NCI-H524 (cell line): ENCODE results near the gene MGAT5B.
A peak's percentile ranks its signal among the peaks of the same experiment; 100 is the strongest.
"Not testable (repeated sequence)": the region's sequence is repeated elsewhere in the genome, so short reads cannot be mapped to it uniquely, and the experiment has no call there.

Experiments used
- DNase-seq, 2 experiments: peaks; one replicate each; lab custom pipeline; 2025; lab: John Stamatoyannopoulos, UW

MGAT5B gene

DNA sequence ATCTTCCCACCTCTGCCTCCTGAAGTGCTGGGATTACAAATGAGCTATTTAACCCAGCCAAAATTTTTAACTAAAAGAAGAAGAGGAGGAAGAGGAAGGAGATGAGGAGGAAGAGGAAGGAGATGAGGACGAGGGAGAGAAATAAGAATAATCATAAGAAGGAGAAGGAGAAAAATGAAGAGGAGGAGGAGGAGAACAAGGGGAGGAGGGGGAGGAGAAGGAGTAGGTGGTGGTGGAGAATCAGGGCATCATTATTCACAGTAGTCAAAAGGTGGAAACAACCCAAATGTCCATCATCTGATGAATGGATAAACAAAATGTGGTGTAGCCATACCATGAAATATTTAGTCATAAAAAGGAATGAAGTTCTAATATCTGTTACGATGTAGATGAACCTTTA, 21.2 kb upstream of the MGAT5B start:
- no peak for DNase-seq

DNA sequence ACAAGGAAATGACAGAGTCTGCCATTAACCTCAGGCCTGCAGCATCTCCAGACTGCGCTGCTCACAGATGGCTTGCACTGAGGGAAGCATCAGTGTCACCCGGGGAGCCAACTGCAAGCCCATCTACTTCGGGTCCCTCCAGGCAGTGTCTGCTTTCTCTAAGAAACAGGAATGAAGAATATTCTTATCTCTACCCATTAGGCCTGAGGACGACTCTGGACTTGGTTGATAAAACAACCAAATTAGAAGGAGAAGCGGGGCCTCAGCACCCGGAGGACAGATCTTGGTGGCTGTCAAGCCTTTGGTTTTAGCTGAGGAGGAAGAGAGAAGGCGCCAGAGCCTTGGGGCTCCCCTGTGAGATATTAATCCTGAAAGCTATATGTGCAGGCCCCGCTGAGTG, 19.5 kb upstream of the MGAT5B start:
- no peak for DNase-seq

DNA sequence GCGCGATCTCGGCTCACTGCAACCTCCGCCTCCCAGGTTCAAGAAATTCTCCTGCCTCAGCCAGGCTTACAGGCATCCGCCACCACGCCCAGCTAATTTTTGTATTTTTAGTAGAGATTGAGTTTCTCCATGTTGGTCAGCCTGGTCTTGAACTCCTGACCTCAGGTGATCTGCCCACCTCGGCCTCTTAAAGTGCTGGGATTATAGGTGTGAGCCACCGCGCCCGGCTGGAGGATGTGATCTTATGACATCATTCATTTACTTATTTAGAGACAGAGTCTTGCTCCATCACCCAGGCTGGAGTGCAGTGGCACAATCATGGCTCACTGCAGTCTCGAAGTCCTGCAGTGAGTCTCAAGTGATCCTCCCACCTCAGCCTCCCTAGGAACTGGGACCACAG, 19.0 kb upstream of the MGAT5B start:
- not testable (repeated sequence) for DNase-seq

DNA sequence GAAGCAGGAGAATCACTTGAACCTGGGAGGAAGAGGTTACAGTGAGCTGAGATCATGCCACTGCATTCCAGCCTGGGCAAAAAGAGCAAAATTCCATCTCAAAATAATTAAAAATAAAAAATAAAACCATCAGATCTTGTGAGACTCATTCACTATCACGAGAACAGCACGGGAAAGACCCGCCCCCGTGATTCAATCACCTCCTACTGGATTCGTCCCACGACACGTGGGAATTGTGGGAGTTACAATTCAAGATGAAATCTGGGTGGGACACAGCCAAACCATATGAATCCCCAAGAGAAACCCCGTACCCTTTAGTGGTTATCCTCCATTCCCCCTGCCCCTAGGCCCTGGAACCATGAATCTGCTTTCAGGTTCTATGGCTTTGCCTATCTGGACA, 15.4 kb upstream of the MGAT5B start:
- no peak for DNase-seq

DNA sequence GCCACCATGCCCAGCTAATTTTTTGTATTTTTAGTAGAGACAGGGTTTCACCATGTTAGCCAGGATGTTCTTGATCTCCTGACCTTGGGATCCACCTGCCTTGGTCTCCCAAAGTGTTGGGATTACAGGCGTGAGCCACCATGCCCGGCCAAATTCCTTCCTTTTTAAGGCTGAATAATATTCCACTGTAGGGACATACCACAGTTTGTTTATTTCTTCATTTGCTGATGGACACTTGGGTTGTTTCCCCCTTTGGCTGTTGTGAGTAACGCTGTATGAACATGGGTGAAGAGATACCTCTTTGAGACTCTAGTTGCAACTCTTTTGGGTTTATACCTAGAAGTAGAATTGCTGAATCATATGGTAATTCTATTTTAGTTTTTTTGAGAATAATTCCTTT, 13.1 kb upstream of the MGAT5B start:
- no peak for DNase-seq

DNA sequence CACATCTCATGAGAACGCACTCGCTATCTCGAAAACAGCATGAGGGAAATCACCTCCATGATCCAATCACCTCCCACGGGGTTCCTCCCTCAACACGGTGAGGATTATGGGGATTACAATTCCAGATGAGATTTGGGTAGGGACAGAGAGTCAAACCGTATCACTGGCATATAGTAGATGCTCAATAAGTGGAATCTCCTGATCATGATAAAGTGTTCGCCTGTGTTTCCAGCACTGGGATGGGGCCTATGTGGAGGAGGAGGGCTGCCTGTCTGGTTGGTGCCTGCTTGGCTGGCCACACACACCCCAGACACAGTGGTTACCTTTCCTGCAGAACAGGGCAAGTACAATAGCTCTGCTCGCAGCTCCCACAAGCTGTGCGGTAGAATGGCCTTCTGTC, 6.1 kb upstream of the MGAT5B start:
- DNase-seq = no peak

DNA sequence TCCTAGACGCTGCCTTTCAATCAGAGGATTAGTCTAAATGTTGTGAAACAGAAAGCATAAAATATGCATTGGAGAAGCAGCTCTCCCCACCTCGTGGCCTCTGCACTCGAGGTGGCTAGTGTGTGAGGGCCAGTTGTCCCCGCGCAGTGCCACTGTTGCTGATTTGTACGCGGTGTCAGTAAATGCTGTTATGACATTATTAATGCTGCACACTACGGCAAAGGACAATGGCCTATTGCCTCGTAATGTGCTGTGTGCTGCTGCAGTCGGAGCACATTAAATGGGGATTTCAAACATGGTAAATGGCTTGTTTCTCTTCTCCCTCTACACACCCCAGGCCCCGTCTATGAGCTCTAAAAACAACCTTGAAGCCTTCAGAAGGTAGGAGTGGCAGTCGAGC, 5.7 kb upstream of the MGAT5B start:
- DNase-seq = no peak

DNA sequence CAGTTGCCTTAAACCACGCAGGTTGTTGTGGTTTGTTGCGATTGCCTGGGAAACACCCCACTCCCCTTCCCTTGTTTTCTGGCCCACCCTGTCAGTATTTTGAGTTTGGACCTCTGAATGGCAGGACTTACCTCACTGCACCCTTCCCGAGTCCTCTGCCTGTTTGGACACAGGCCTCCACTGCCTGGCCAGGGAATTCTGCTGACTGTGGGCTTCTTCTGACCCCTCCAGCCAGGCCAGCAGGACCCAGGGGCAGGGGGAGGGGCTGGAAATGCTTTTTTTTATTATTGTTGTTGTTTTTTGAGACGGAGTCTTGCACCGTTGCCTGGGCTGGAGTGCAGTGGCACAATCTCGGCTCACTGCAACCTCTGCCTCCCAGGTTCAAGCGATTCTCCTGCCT, 4.2 kb upstream of the MGAT5B start:
- DNase-seq = no peak

DNA sequence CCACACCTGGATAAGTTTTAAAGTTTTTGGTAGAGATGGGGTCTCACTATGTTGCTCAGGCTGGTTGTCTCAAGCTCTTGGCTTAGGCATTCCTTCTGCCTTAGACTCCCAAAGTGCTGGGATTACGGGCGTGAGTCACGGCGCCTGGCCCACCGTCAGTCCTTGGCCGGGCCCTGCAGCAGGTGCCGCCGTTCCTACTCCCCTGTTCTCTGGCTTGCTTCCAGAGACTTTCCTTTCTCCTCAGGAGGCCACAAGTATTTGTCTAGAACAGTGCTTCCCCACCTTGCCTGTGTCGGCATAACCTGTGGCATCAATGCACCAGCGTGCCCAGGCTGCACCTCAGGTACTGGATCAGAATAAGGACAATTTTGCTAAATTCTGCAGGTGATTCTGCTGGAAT, 3.0 kb upstream of the MGAT5B start:
- DNase-seq = no peak

DNA sequence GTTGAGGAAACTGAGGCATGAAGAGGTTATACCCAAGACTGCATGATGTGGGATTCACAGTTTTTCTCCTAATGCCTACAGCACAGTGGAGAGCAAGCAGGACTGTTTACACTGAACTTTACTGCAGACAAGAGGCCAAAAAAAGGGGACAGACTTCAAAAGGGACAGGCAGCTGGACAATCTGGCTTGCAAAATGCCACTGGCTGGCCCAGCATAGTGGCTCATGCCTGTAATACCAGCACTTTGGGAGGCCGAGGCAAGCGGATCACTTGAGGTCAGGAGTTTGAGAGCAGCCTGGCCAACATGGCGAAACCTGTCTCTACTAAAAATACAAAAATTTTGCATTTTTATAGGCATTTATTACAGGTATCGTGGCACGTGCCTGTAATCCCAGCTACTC, 2.0 kb upstream of the MGAT5B start:
- DNase-seq = no peak

DNA sequence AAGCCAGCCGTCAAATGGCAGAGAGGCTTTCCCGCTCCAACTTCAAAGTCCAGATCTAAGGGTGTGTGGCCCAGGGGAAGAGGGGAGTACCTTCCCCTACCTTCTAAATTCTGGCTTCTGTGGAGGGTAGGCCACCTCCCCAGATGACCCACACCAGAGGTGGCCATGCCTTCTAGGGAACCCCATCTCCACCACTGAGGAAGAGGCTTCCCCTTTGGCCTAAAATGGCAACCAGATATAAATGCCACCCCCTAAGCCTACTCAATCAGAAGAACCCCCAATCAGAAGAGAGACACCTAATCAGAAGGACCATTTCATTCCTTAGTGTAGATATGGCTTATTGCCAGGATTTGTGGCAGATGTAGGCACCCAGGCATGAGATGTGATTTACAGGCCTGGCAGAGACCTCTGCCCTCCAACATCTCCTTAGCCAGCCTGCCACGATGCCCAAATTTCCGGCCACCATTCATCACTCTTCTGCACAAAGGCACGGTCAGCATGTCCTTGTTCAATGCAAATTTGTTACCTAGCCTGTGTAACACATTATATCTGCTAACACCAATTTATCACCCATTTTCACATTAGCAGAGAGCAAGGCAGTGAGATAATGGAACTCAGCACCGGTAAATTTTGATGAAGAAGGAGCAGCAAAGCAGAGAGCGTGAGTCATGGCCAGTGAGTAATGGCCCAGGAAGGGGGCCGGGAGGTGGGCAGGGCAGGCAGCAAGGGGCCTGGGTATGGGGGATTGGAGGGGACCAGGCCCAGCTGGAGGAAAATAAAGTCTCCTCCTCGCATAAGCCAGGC, 1.2 kb upstream of the MGAT5B start:
- peak in 1 of 2 experiments; percentile 37 for DNase-seq

DNA sequence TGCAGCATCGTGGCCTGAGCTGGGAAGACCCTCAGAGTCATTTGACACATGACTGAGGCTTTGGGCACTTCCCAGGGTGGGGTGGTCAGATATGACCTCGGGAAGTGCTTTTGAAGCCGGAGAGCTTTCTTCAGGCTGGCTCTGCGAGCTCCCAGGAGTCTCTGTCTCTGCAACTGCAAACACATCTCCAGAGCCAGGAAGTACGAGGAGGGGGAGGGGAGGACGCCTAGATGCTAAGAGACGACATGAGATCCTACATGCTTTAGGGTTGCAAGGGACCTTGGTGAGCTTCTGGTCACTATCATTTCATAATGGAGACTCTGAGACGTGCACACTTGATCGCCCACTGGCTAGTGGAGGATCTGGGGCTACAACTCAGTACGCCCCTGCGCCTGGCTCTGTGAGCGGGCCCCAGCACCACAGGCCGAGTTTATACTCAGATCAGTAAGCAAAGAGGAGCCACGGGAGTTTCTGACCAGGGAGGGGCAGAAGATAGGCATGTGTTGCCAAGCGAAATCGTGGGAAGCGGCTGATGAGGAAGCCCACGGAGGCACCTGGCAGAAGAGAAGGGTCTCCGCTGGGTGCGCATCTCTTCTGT, 527 bp upstream of the MGAT5B start:
- no peak for DNase-seq

DNA sequence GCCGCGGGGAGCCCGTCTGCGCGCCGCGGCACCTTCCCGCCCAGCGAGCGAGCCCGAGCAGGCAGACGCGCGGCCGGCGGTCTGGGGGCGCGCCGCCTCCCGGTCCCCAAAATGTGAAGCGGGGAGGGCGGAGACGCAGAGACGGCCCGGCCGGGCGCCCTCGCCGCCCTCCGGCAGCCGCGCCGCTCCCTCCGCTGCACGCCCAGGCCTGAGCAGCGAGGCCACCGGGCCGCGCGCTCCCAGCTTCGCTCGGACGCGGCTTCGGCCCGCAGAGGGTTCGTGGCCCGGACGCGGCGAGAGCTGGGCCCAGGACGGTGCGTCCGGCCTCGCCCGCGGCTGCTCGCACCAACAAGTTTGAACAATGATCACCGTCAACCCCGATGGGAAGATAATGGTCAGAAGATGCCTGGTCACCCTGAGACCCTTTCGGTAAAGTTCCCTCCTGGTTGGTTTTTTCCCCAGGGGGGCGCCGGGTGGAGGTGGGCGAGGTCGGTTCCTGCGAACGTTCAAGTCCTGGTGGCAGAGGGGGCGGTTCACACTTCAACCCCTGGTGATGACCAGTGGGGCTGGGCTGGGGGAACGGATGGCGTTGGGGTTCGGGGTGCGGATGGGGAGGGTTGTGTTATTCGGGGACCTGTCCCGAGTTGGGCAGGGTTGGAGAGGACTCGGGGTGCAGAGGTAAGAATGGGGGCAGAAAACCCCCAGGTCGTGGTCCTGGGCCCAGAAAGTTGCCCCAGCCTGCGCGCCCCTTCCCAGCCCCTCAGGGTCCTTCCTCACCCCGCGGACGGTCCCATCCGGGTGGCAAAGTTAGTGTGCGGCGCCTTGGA, 678 bp downstream of the MGAT5B start:
- peak in 1 of 2 experiments; percentile 68 for DNase-seq

DNA sequence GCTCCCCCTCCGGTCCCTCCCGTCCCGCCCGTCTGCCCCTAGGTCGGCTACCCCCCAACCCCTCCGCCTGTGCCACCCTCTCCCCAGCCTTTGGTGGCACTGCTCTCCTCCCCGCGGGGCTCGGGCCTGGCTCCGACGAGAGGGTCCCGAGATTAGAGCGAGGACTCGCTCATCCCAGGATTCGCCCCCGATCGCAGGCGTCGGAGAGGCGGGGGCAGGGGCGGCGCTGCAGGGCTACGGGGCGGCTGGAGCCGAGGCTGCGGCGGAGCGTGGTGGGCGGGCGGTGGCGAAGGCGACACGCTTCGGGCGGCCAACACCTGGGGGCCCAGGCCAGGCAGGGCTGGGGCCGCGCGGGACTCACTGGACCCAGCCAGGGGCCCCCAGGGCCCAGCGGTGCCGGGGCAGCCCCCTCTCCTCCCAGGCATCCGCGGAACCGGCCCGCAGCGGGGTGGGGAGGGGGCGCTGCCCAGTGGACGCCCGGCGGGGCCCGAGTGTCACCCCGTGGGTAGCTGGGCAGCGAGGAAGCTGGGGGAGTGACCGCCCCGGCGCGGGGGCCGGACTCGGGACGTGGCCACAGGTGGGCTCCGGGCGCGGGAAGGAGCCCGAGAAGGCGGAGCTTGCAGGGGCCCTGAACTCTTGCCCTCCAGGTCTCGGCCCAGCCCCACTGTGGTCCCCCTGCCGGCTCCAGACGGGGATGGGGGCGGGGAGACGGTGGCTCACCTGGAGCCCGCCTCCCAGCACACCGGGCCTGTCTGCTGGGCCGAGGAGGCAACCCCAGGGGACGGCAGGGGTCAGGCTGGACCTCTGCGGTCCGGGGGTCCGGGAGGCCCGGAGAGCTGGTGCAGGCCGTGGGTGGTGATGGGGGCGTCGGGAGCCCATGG, 1.5 kb downstream of the MGAT5B start:
- DNase-seq = peak; percentile 47 to 64

DNA sequence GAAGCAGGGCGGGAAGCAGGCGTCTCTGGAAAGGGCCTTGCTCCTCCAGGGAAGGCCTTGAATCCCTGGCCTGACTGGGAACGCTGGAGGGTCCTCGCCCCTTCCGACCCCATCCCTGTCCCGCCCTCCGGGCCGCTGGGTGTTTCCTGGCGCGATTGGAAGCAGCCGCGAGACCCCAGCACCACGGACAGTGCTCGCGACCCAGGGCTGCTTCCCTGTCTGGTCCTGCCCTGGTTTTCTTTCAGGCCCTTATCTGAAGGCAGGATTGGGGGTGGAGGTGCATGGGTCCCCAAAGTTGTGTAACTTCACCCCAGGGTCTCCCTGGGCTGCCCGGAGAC, 2.1 kb downstream of the MGAT5B start:
- DNase-seq = no peak

DNA sequence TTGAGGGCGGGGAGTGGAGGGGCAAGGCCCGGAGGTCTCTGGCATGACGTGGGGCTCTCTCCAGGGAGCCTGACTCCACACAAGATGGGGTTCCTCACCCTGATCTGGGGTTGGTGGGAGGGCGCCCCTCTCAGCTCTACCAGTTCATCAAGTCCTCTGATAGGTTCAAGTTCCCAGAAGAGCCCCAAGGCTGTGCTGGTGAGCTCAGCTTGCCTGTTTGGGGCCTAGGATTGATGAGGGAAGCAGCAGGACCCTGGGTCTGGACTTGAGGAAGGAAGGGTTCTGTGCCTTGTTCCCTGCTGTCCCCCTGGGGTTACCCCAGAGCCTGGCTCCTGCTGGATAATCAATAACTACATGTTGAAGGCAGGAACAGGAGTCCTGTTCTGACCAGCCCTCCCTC, 3.5 kb downstream of the MGAT5B start:
- DNase-seq = no peak

DNA sequence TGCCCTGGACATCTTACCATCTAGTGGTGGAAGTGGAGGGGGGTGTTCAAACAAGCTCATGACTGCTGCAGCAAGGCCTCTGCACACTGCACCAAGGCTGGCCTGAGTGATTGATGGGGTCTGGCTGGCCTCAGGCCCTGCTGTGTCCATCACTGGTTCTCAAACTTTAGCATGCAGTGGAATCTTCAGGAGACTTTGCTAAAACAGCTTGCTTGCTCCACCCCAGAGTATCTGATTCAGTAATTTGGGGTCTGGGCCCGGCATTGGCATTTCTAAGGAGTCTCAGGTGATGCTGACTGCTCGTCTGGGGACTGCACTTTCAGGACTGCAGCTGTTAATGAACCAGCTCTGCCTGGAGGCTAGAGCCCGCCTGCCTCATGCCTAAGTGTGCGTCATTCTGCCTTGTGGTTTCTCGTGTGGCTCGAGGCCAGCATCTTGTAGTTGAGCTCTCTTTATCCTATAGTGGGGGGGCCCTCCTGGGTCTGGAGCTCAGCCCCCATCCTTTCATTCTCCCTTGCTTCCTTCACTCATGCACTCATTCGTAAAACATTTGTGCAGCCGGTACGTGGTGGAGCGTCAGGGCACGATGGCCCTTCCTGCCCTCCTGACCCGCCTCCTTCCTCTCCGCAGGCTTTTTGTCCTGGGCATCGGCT, 4.1 kb downstream of the MGAT5B start:
- no peak for DNase-seq

DNA sequence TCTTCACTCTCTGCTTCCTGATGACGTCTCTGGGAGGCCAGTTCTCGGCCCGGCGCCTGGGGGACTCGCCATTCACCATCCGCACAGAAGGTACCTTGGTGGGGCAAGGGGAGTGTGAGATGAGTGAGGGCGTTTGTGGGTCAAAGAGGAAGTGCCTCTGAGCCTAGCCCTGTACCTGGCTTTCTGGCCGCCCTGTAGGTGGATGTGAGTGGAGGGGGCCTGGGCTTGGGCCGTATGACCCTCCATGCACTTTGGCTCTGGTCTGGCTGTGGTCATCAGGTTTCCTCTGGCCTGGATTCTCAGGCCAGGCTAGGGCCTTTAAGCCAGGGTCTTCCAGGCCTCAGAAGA, 4.6 kb downstream of the MGAT5B start:
- DNase-seq = no peak

DNA sequence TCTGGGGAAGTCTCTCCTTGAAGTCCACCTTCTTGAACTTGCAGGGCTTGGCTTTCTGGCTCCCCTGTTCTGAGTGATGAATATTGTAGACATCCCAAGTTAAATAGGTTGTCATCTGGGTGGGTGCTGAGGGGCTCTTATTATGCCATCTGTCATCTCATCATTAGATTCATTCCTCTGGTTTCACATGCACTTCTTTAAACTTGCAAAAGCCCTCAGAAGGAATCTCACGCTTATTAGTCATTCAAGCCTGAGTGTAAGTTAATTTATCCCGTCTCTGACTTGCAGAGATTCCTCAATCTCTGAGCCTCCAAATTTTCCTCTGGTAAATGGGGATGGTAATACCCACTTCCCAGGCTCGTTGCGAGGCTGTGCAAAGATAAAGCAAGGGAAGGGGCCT, 5.7 kb downstream of the MGAT5B start:
- DNase-seq = peak; percentile 68 to 92

DNA sequence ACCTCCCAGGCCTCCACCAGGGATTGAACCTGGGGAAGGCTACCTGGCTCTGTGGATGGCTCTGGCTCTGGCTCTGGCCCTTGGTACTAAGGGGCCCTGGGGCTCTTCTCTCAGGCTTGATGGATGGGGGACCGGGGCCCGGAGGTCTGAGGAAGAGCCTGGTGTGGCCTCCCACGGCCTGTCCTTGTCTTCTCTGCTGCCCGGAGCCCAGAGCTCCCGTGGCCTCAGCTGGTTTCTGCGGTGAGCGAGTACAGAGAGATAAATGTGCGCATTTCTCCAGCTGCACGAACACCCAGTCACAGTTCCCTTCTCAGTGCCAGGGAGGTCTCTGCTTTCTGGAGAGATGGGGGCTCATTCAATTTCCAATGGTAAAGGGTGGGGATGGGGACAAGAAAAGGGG, 9.2 kb downstream of the MGAT5B start:
- DNase-seq = no peak

DNA sequence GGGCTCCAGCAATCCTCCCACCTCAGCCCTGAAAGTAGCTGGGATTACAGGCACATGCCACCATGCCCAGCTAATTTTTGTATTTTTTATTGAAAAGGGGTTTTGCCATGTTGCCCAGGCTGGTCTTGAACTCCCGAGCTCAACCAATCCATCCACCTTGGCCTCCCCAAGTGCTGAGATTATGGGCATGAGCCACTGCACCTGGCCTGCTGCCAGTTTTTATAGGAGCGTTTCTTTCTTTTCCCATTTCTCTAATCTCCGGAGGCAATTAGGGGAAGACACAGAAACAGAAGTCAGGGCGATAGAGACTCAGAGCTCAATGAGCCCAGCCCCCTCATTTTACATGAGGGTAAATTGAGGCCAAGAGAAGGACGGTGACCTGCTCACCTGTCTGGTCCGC, 10.4 kb downstream of the MGAT5B start:
- no peak for DNase-seq

DNA sequence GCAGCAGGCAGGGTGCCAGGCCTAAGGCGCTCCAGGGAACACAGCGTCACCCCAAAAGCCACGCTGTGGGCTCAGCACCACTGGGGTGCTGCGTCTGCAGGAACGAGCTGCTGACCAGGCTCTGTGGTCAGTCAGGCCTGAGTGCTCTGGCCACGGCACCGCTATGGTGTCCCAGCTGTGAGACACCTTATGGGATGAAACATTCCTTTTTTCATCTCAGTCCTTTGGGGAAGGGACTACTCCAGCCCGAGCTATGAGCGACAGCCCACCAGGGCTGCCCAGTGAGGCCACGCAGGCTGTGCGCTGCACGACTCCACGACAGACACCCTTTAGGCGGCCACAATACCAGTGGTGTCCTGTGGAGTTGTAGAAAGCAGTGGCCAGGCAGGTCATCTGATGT, 11.1 kb downstream of the MGAT5B start:
- DNase-seq = no peak
